Effector memory CD4-positive, alpha-beta T cell (primary cell): ENCODE results near the gene OVCA2.

ENCODE experiments used
- DNase-seq, 3 donors: peaks; one replicate each; pipeline ENCODE4 v3.0.0-alpha.2; 2020
- H3K27ac ChIP-seq: 2 replicates; pipeline ENCODE4 v1.7.0; 2013; ENCODE audit warnings: mild to moderate bottlenecking, low read length, moderate library complexity; ENCODE audit not compliant: insufficient read depth, poor library complexity, severe bottlenecking
- H3K27me3 ChIP-seq: replicated peaks from 2 replicates; pipeline ENCODE4 v1.7.0; 2013; ENCODE audit warnings: mild to moderate bottlenecking, low read length; ENCODE audit not compliant: insufficient read depth, control insufficient read depth, poor library complexity, severe bottlenecking
- H3K36me3 ChIP-seq: 2 replicates; pipeline ENCODE4 v1.7.0; 2013; ENCODE audit warnings: mild to moderate bottlenecking, low read length, moderate library complexity; ENCODE audit not compliant: control insufficient read depth, insufficient read depth
- H3K4me1 ChIP-seq: 2 replicates; pipeline ENCODE4 v1.7.0; 2013; ENCODE audit warnings: low read length, mild to moderate bottlenecking; ENCODE audit not compliant: control insufficient read depth, insufficient read depth, poor library complexity, severe bottlenecking
- H3K4me3 ChIP-seq: 2 replicates; pipeline ENCODE4 v1.7.0; 2013; ENCODE audit warnings: low read length, low read depth, mild to moderate bottlenecking; ENCODE audit not compliant: insufficient read depth, poor library complexity, severe bottlenecking
- H3K9me3 ChIP-seq: 2 replicates; pipeline ENCODE4 v1.7.0; 2013; ENCODE audit warnings: mild to moderate bottlenecking, low read length, moderate library complexity; ENCODE audit not compliant: control insufficient read depth

OVCA2 gene

GRCh38 chr17:2085648-2085949 is 43.8 kb downstream of the OVCA2 start:
- no peak overlapping the region for H3K4me3 ChIP-seq
- peaks cover 39% of the 10 kb centered on the region for H3K36me3 ChIP-seq
- H3K27me3 ChIP-seq, result no peaks in the 10 kb centered on the region
- no peaks in the 10 kb centered on the region for H3K9me3 ChIP-seq
- no peak overlapping the region for H3K27ac ChIP-seq
- DNase-seq, result no peak
- peaks cover 29% of the 10 kb centered on the region for H3K4me1 ChIP-seq

- Histone ChIP-seq H3K27ac (no peak overlapping the region), H3K4me1 (peaks cover 29% of the 10 kb centered on the region)
Observed at GRCh38 chr17:2086306-2086705, 44.5 kb downstream of the OVCA2 start.

GRCh38 chr17:2087597-2088211 is 45.9 kb downstream of the OVCA2 start:
- no peak overlapping the region for H3K27ac ChIP-seq
- peak; percentile 16 to 21 (median 19) for DNase-seq
- H3K36me3 ChIP-seq, result peaks cover 20% of the 10 kb centered on the region
- no peak overlapping the region for H3K4me3 ChIP-seq
- peaks cover 29% of the 10 kb centered on the region for H3K4me1 ChIP-seq
- H3K9me3 ChIP-seq, result no peaks in the 10 kb centered on the region
- H3K27me3 ChIP-seq, result no peaks in the 10 kb centered on the region

More at GRCh38 chr17:2086306-2086705, 44.5 kb downstream of the OVCA2 start:
- DNase-seq, result no peak
- peaks cover 33% of the 10 kb centered on the region for H3K36me3 ChIP-seq
- no peaks in the 10 kb centered on the region for H3K9me3 ChIP-seq
- H3K27me3 ChIP-seq, result no peaks in the 10 kb centered on the region
- H3K4me3 ChIP-seq, result no peak overlapping the region

- Histone ChIP-seq H3K4me3 (peak overlapping the region; percentile 66), H3K4me1 (peaks cover 29% of the 10 kb centered on the region), H3K27ac (peak overlapping the region; percentile 75), H3K9me3 (no peaks in the 10 kb centered on the region), H3K36me3 (peaks cover 10% of the 10 kb centered on the region), H3K27me3 (no peaks in the 10 kb centered on the region)
- no peak for DNase-seq
Observed at GRCh38 chr17:2089021-2089422, 47.2 kb downstream of the OVCA2 start.

GRCh38 chr17:2090210-2090641 is 48.4 kb downstream of the OVCA2 start:
- H3K27ac ChIP-seq, result peak overlapping the region; percentile 75

GRCh38 chr17:2090804-2091534 is 49.1 kb downstream of the OVCA2 start:
- no peak overlapping the region for H3K27ac ChIP-seq
- H3K4me1 ChIP-seq, result peaks cover 29% of the 10 kb centered on the region
- H3K9me3 ChIP-seq, result no peaks in the 10 kb centered on the region
- no peak overlapping the region for H3K4me3 ChIP-seq
- peaks cover 2% of the 10 kb centered on the region for H3K36me3 ChIP-seq
- no peak for DNase-seq
- no peaks in the 10 kb centered on the region for H3K27me3 ChIP-seq

More at GRCh38 chr17:2090210-2090641, 48.4 kb downstream of the OVCA2 start:
- H3K4me1 ChIP-seq, result peaks cover 29% of the 10 kb centered on the region
- peak overlapping the region; percentile 66 for H3K4me3 ChIP-seq
- DNase-seq, result no peak
- H3K9me3 ChIP-seq, result no peaks in the 10 kb centered on the region
- H3K27me3 ChIP-seq, result no peaks in the 10 kb centered on the region
- H3K36me3 ChIP-seq, result peaks cover 9% of the 10 kb centered on the region

- no peak for DNase-seq
- H3K9me3 ChIP-seq, result no peaks in the 10 kb centered on the region
- no peak overlapping the region for H3K27ac ChIP-seq
- no peaks in the 10 kb centered on the region for H3K27me3 ChIP-seq
- H3K36me3 ChIP-seq, result no peaks in the 10 kb centered on the region
- H3K4me1 ChIP-seq, result peaks cover 27% of the 10 kb centered on the region
- no peak overlapping the region for H3K4me3 ChIP-seq
Observed at GRCh38 chr17:2092253-2092652, 50.4 kb downstream of the OVCA2 start.
